OCI-LY7 (cell line): ENCODE data around the gene SLC25A5. TPM values are rescaled to one million over a fixed set of nuclear protein-coding genes. Genes with fewer than 3 reads are reported as not detected.

Experiments
- BruUV-seq: library from RNA; stranded (reverse); fragments of 400-500 nt; replicated peaks from 2 replicates; lab custom pipeline; 2021; lab: Mats Ljungman, UMichigan
- CTCF ChIA-PET: fragments of 300-600 bp; sonication (Branson Sonifier 250); formaldehyde crosslinking; loops from one replicate; lab custom pipeline; 2022; ENCODE audit warnings: antibody characterized with exemption; ENCODE audit not compliant: unreplicated experiment; lab: Charles Lee
- POLR2A ChIA-PET: fragments of 300-600 bp; sonication (Branson Sonifier 250); formaldehyde crosslinking; loops from one replicate; lab custom pipeline; 2022; ENCODE audit warnings: antibody characterized with exemption; lab: Charles Lee
- DNase-seq: peaks from one replicate; pipeline ENCODE4 v3.0.0-alpha.2; 2015; ENCODE audit warnings: low spot score
- H2AFZ ChIP-seq: fragments of 200-600 bp; sonication (generic), shearing (Covaris generic); 2 replicates; pipeline ENCODE4 v1.6.1; 2014; ENCODE audit warnings: mild to moderate bottlenecking, antibody characterized with exemption, low read length, moderate library complexity
- H3K27ac ChIP-seq: fragments of 200-600 bp; sonication (generic); 2 replicates; pipeline ENCODE4 v1.5.1; 2014; ENCODE audit warnings: mixed run types, low read depth, mild to moderate bottlenecking, moderate library complexity, low read length, inconsistent platforms; ENCODE audit not compliant: poor library complexity, severe bottlenecking
- H3K36me3 ChIP-seq: fragments of 200-600 bp; sonication (generic); 2 replicates; pipeline ENCODE4 v1.6.1; 2014; ENCODE audit warnings: mild to moderate bottlenecking, antibody characterized with exemption, low read length, moderate library complexity, mixed read lengths; ENCODE audit not compliant: insufficient read depth
- H3K4me1 ChIP-seq: fragments of 200-600 bp; sonication (generic); 2 replicates; pipeline ENCODE4 v1.5.1; 2014; ENCODE audit warnings: mild to moderate bottlenecking, low read length; ENCODE audit not compliant: insufficient read depth, poor library complexity, severe bottlenecking
- H3K4me2 ChIP-seq: fragments of 200-600 bp; sonication (generic); 2 replicates; pipeline ENCODE4 v1.6.1; 2014; ENCODE audit warnings: mild to moderate bottlenecking, low read length
- H3K4me3 ChIP-seq: fragments of 200-600 bp; sonication (generic); 2 replicates; pipeline ENCODE4 v1.5.1; 2014; ENCODE audit warnings: mild to moderate bottlenecking, low read depth, low read length; ENCODE audit not compliant: poor library complexity, severe bottlenecking
- H3K79me2 ChIP-seq: fragments of 200-600 bp; sonication (generic); 2 replicates; pipeline ENCODE4 v1.6.1; 2016; ENCODE audit warnings: low read depth, mild to moderate bottlenecking, low read length, moderate library complexity, mixed read lengths; ENCODE audit not compliant: insufficient read depth
- H3K9me2 ChIP-seq: fragments of 200-600 bp; sonication (generic); 2 replicates; pipeline ENCODE4 v1.6.1; 2016; ENCODE audit warnings: mild to moderate bottlenecking, low read length, mixed read lengths; ENCODE audit not compliant: insufficient read depth
- H3K9me3 ChIP-seq: fragments of 200-600 bp; sonication (generic); 2 replicates; pipeline ENCODE4 v1.6.1; 2014; ENCODE audit warnings: mild to moderate bottlenecking, mixed run types, low read length, mixed read lengths
- H4K20me1 ChIP-seq: fragments of 200-600 bp; sonication (generic); 2 replicates; pipeline ENCODE4 v1.6.1; 2014; ENCODE audit warnings: mild to moderate bottlenecking, antibody characterized with exemption, low read length, moderate library complexity, mixed read lengths; ENCODE audit not compliant: insufficient read depth
- CTCF ChIP-seq: fragments of 200-600 bp; sonication (generic); conservative IDR thresholded peaks from 2 replicates; pipeline ENCODE4 v1.5.1; 2014; ENCODE audit warnings: mild to moderate bottlenecking, antibody characterized with exemption, low read length, moderate library complexity, mixed read lengths
- EZH2phosphoT487 ChIP-seq: fragments of 200-600 bp; sonication (generic); IDR thresholded peaks from 2 replicates; pipeline ENCODE4 v1.6.1; 2018; ENCODE audit warnings: low read depth, borderline replicate concordance, mild to moderate bottlenecking, mixed run types, antibody characterized with exemption, low read length, moderate library complexity, mixed read lengths
- intact Hi-C: fragments of 100-400 bp; cut with micrococcal nuclease; formaldehyde crosslinking; loops from one replicate; pipeline ENCODE4 v1.10.0; 2022; ENCODE audit not compliant: unreplicated experiment
- total RNA-seq, 2 experiments: library from RNA; depleted of rRNA in 1 of 2; stranded (reverse); fragments of >200 nt in 1 of 2; shearing (Covaris generic) in 1 of 2; gene quantifications; 2 replicates each; pipeline ENCODE4 v1.2.3, GENCODE V29; 2014 to 2022

Gene SLC25A5
- total RNA-seq, 2 experiments from 2014 or later, result 231 to 525 TPM

GRCh38 chrX:119419898-119420297 is 48.3 kb upstream of the SLC25A5 start:
- Histone ChIP-seq H3K4me1 (peaks cover 1% of the 10 kb centered on the region), H3K79me2 (no peaks in the 10 kb centered on the region), H2AFZ (no peak overlapping the region), H4K20me1 (no peaks in the 10 kb centered on the region), H3K36me3 (no peaks in the 10 kb centered on the region), H3K9me3 (no peaks in the 10 kb centered on the region), H3K9me2 (no peaks in the 10 kb centered on the region), H3K27ac (no peak overlapping the region), H3K4me3 (no peak overlapping the region), H3K4me2 (no peak overlapping the region)
- intact Hi-C loops, result loop anchor here (10.0 kb wide), 1 partner anchor 95 kb away; no protein-coding TSS in a partner anchor
- no peak for DNase-seq
- POLR2A ChIA-PET, result interaction anchor here (0.7 kb wide), 1 partner anchor 888 kb away, joined by 4 read pairs; no protein-coding TSS in a partner anchor
- TF ChIP-seq EZH2phosphoT487, result no peak
- TF ChIP-seq CTCF, result no peak
- CTCF ChIA-PET, result no interaction called here
- no TSS peak for BruUV-seq

- no peak overlapping the region for H3K27ac ChIP-seq
- intact Hi-C loops, result no loop called here
- no peaks in the 10 kb centered on the region for H3K36me3 ChIP-seq
- H3K4me2 ChIP-seq, result no peak overlapping the region
- H3K4me3 ChIP-seq, result no peak overlapping the region
- H3K9me2 ChIP-seq, result no peaks in the 10 kb centered on the region
- no peak overlapping the region for H2AFZ ChIP-seq
- CTCF ChIA-PET, result no interaction called here
- no peaks in the 10 kb centered on the region for H3K79me2 ChIP-seq
- no peaks in the 10 kb centered on the region for H3K9me3 ChIP-seq
- DNase-seq, result no peak
- H3K4me1 ChIP-seq, result peaks cover 14% of the 10 kb centered on the region
- POLR2A ChIA-PET, result interaction anchor here (0.7 kb wide), 1 partner anchor 137 kb away, joined by 6 read pairs; no protein-coding TSS in a partner anchor
- no peak for TF ChIP-seq CTCF
- no peak for TF ChIP-seq EZH2phosphoT487
- BruUV-seq, result no TSS peak
- H4K20me1 ChIP-seq, result no peaks in the 10 kb centered on the region
Measured at GRCh38 chrX:119421016-119421705, 47.1 kb upstream of the SLC25A5 start.

GRCh38 chrX:119423631-119424030 is 44.6 kb upstream of the SLC25A5 start:
- Histone ChIP-seq H3K4me2 (no peak overlapping the region), H3K4me1 (peaks cover 32% of the 10 kb centered on the region)

More at GRCh38 chrX:119423631-119424030, 44.6 kb upstream of the SLC25A5 start:
- Histone ChIP-seq H3K4me3 (no peak overlapping the region), H3K36me3 (peaks cover 5% of the 10 kb centered on the region), H2AFZ (no peak overlapping the region), H3K9me2 (no peaks in the 10 kb centered on the region), H3K27ac (no peak overlapping the region), H3K79me2 (no peaks in the 10 kb centered on the region), H4K20me1 (no peaks in the 10 kb centered on the region), H3K9me3 (no peaks in the 10 kb centered on the region)
- ChIA-PET CTCF (no interaction called here), POLR2A (no interaction called here)
- DNase-seq, result no peak
- no TSS peak for BruUV-seq
- no peak for TF ChIP-seq CTCF
- TF ChIP-seq EZH2phosphoT487, result no peak
- intact Hi-C loops, result no loop called here
